DND-41 (cell line): ENCODE measurements around the gene PLD5.

Experiments used
- ATAC-seq: fragments of 200-7000 bp; cut with Tn5 transposase; 3 replicates; pipeline ENCODE4 v1.9.1; 2021; ENCODE audit warnings: low read depth; ENCODE audit not compliant: insufficient read depth
- DNase-seq: peaks from one replicate; pipeline ENCODE4 v3.0.0-alpha.2; 2020
- H2AFZ ChIP-seq: 2 replicates; pipeline ENCODE4 v1.6.0; 2012; ENCODE audit warnings: low read depth, low read length
- H3K27ac ChIP-seq: 2 replicates; pipeline ENCODE4 v1.5.1; 2012; ENCODE audit warnings: low read length, inconsistent platforms
- H3K27me3 ChIP-seq: fragments of 200-600 bp; sonication (generic); 2 replicates; pipeline ENCODE4 v1.6.0; 2012; ENCODE audit warnings: low read length, mild to moderate bottlenecking, inconsistent platforms; ENCODE audit not compliant: insufficient read depth, poor library complexity
- H3K36me3 ChIP-seq: 2 replicates; pipeline ENCODE4 v1.5.1; 2012; ENCODE audit warnings: low read length, inconsistent platforms; ENCODE audit not compliant: insufficient read depth
- H3K4me1 ChIP-seq: 2 replicates; pipeline ENCODE4 v1.5.1; 2012; ENCODE audit warnings: mild to moderate bottlenecking, low read length; ENCODE audit not compliant: insufficient read depth
- H3K4me2 ChIP-seq: 2 replicates; pipeline ENCODE4 v1.6.0; 2012; ENCODE audit warnings: mild to moderate bottlenecking, moderate library complexity, low read length, inconsistent platforms; ENCODE audit not compliant: insufficient read depth
- H3K4me3 ChIP-seq, 2 experiments: fragments of 200-600 bp in 1 of 2; shearing (Covaris generic) in 1 of 2; 2 replicates each; pipeline ENCODE4 v1.5.1; 2012 to 2016; ENCODE audit warnings: inconsistent platforms in 2 of 2, low read length in 2 of 2, mild to moderate bottlenecking in 2 of 2, low read depth in 1 of 2, moderate library complexity in 1 of 2
- H3K79me2 ChIP-seq: 2 replicates; pipeline ENCODE4 v1.6.0; 2012; ENCODE audit warnings: low read length, inconsistent platforms; ENCODE audit not compliant: insufficient read depth
- H3K9ac ChIP-seq: 2 replicates; pipeline ENCODE4 v1.6.0; 2012; ENCODE audit warnings: low read depth, mild to moderate bottlenecking, inconsistent platforms, low read length, moderate library complexity
- H3K9me3 ChIP-seq: 2 replicates; pipeline ENCODE4 v1.5.1; 2012; ENCODE audit warnings: low read length, moderate library complexity, mild to moderate bottlenecking, inconsistent platforms; ENCODE audit not compliant: insufficient read depth, severe bottlenecking
- H4K20me1 ChIP-seq: 2 replicates; pipeline ENCODE4 v1.6.0; 2012; ENCODE audit warnings: low read length; ENCODE audit not compliant: insufficient read depth
- EZH2 ChIP-seq: IDR thresholded peaks from 3 replicates; pipeline ENCODE4 v1.6.1; 2012; ENCODE audit warnings: borderline replicate concordance, low read depth, mild to moderate bottlenecking, moderate library complexity, low read length, inconsistent platforms; ENCODE audit not compliant: severe bottlenecking
- TF ChIP-seq, protein P1 (sequence below): IDR thresholded peaks from 2 replicates; pipeline ENCODE4 v1.5.1; 2012; ENCODE audit warnings: borderline replicate concordance, low read length, moderate library complexity, mild to moderate bottlenecking; ENCODE audit not compliant: poor library complexity, severe bottlenecking; ENCODE audit errors: extremely low read depth

The PLD5 gene

DNA sequence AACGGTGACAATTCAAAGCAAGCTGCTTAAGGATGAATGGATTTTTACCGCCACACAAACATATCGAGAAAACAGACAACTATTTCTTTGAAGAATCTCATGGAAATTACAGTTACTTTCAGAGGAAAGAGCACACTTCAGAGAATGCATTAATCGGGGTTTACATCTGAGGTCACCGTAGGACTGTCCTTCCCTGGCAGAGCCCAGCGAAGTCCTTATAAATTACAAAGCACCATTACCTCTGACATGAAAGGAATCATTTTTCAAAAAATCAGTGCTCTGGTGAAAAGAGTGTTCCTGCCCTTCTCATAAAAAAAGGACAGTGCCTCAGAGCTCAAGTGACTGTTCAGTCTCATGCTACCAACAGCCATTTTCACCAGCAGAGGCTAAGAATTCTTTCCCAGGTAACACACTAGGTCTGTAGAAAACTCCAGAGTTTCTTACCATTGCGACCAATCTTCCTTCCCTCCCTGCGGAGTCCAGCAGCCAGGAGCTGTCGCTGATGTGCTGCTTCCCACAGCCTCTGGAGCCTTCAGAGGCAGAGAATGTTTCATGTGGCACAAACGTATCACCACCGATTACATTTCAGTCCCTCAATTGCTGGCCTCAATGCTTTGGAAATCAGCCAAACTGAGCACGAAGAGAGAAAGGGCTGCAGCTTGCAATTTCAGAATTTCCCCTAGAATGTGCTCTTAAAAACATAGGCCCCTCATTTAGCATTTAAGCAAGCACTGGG, 75.4 kb downstream of the PLD5 start:
- no peaks in the 10 kb centered on the region for H3K27me3 ChIP-seq
- H3K4me3 ChIP-seq, result no peak overlapping the region
- no peaks in the 10 kb centered on the region for H3K4me1 ChIP-seq
- no peaks in the 10 kb centered on the region for H3K9me3 ChIP-seq
- no peak overlapping the region for H2AFZ ChIP-seq
- TF ChIP-seq, protein P1, sequence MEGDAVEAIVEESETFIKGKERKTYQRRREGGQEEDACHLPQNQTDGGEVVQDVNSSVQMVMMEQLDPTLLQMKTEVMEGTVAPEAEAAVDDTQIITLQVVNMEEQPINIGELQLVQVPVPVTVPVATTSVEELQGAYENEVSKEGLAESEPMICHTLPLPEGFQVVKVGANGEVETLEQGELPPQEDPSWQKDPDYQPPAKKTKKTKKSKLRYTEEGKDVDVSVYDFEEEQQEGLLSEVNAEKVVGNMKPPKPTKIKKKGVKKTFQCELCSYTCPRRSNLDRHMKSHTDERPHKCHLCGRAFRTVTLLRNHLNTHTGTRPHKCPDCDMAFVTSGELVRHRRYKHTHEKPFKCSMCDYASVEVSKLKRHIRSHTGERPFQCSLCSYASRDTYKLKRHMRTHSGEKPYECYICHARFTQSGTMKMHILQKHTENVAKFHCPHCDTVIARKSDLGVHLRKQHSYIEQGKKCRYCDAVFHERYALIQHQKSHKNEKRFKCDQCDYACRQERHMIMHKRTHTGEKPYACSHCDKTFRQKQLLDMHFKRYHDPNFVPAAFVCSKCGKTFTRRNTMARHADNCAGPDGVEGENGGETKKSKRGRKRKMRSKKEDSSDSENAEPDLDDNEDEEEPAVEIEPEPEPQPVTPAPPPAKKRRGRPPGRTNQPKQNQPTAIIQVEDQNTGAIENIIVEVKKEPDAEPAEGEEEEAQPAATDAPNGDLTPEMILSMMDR, result no peak
- no peak for TF ChIP-seq EZH2
- H3K79me2 ChIP-seq, result no peaks in the 10 kb centered on the region
- no peaks in the 10 kb centered on the region for H3K36me3 ChIP-seq
- H4K20me1 ChIP-seq, result no peaks in the 10 kb centered on the region
- H3K27ac ChIP-seq, result no peak overlapping the region
- no peak overlapping the region for H3K4me2 ChIP-seq
- H3K9ac ChIP-seq, result no peak overlapping the region
- DNase-seq (no peak), ATAC-seq (no peak)

DNA sequence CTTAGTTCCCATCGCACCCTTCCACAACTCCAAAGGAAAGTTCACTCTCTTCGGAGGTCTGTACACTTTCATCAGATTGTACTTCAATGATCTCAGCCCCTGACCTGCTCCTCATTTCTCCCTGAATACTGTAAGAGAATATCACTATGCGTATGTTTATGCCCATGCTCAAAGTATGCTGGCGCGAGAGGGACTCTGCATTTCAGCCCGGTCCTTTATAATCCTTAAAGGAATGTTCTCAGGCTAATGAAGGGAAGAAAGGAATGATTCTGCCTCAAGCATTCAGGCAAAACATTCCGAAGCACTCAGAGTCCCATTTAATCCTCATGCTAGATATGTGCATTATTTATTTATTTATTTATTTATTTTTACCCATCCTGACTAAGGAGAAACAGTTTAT, 76.8 kb downstream of the PLD5 start:
- H3K79me2 ChIP-seq, result no peaks in the 10 kb centered on the region
- H3K4me3 ChIP-seq, result no peak overlapping the region
- no peak for ATAC-seq
- no peaks in the 10 kb centered on the region for H3K36me3 ChIP-seq
- no peaks in the 10 kb centered on the region for H3K27me3 ChIP-seq
- no peaks in the 10 kb centered on the region for H3K9me3 ChIP-seq
- DNase-seq, result no peak
- no peak overlapping the region for H2AFZ ChIP-seq
- H3K4me2 ChIP-seq, result no peak overlapping the region
- no peak overlapping the region for H3K27ac ChIP-seq
- no peaks in the 10 kb centered on the region for H3K4me1 ChIP-seq
- TF ChIP-seq, protein P1, result no peak
- TF ChIP-seq EZH2, result no peak
- no peak overlapping the region for H3K9ac ChIP-seq
- H4K20me1 ChIP-seq, result no peaks in the 10 kb centered on the region

GRCh38 chr1:242440757-242441156, 83.7 kb downstream of the PLD5 start:
- TF ChIP-seq EZH2, result no peak
- TF ChIP-seq, protein P1, result no peak
- Histone ChIP-seq H3K27me3 (no peaks in the 10 kb centered on the region), H3K79me2 (no peaks in the 10 kb centered on the region), H3K4me1 (no peaks in the 10 kb centered on the region), H3K4me2 (no peak overlapping the region), H3K4me3 (no peak overlapping the region), H4K20me1 (no peaks in the 10 kb centered on the region), H3K9me3 (no peaks in the 10 kb centered on the region), H3K36me3 (no peaks in the 10 kb centered on the region), H2AFZ (no peak overlapping the region), H3K27ac (no peak overlapping the region), H3K9ac (no peak overlapping the region)
- DNase-seq (no peak), ATAC-seq (no peak)
